Measurements from ENCODE around the gene GUCA2B.

DNA sequence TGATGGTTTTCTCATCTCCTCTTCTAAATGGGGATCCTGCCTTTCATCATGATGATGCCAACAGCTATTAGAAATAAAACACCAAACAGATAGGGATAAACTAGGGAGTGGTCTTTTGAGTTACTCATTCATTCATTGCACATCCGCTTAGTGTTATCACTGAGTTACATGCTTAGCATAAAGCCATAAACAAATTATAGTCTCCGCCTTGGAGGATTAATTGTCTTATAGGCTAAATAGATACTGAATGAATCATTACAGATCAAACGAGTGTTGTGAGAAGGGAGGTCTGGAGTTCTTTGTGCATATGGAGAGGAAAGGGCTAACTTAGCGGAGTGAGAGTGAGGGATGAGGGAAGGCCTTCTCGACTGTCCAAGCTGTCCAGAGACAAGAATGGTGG, 19.8 kb upstream of the GUCA2B start:
- TF ChIP-seq CTCF (IDR thresholded peaks at IDR 0.05) (no peak), POLR2A (IDR thresholded peaks at IDR 0.05) (no peak)

All from vagina (tissue), 2 donors.